Measurements from ENCODE around the gene SOS1.

DNA sequence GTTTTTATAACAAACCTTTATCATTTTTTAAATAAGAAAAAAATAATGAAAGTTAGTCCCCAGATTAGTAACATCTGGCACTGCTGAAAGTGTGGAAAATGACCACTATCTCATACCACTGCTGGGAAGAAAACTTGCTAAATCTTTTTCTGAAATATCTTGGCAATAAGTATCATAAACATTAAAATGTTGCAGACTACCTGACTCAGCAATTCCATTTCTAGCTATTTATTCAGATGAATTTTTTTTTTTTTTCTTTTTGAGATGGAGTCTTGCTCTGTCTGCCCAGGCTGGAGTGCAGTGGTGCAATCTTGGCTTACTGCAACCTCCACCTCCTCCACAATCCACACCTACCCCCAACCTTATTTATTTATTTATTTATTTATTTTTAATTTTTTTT is 35.3 kb upstream of the SOS1 start:
- no peak for TF ChIP-seq EZH2 (IDR thresholded peaks at IDR 0.05; ENCODE audit: borderline replicate concordance, low read length)
- TF ChIP-seq CTCF (conservative IDR thresholded peaks at IDR 0.05 in 1 of 2, IDR thresholded peaks at IDR 0.05 in 1 of 2; ENCODE audit: extremely low read depth in 1 of 2, insufficient read depth in 1 of 2, low read depth in 1 of 2, low read length in 2 of 2), result no peak
